SHP77 (cell line): ENCODE data around the gene AGAP3.

Experiments used
- DNase-seq, 2 experiments: peaks; one replicate each; lab custom pipeline; 2025; lab: John Stamatoyannopoulos, UW

The AGAP3 gene

GRCh38 chr7:151109094-151110048 is 23.1 kb downstream of the AGAP3 start:
- no peak for DNase-seq

GRCh38 chr7:151110236-151110940 is 24.1 kb downstream of the AGAP3 start:
- DNase-seq = no peak

GRCh38 chr7:151110941-151111645 is 24.8 kb downstream of the AGAP3 start:
- peak; percentile 32 to 63 for DNase-seq

- no peak for DNase-seq
These were observed 27.3 kb downstream of the AGAP3 start for GRCh38 chr7:151113344-151114150.

GRCh38 chr7:151114151-151115090 is 28.1 kb downstream of the AGAP3 start:
- no peak for DNase-seq

- DNase-seq = no peak
These were observed 29.0 kb downstream of the AGAP3 start for GRCh38 chr7:151115121-151115835.

GRCh38 chr7:151115836-151116418 is 29.7 kb downstream of the AGAP3 start:
- no peak for DNase-seq

GRCh38 chr7:151116603-151117440 is 30.5 kb downstream of the AGAP3 start:
- no peak for DNase-seq

- DNase-seq = no peak
These were observed 31.3 kb downstream of the AGAP3 start for GRCh38 chr7:151117565-151117964.

GRCh38 chr7:151118108-151119054 is 32.1 kb downstream of the AGAP3 start:
- no peak for DNase-seq

- no peak for DNase-seq
These were observed 32.8 kb downstream of the AGAP3 start for GRCh38 chr7:151119055-151119415.

- DNase-seq = no peak
These were observed 33.6 kb downstream of the AGAP3 start for GRCh38 chr7:151119902-151120301.

- no peak for DNase-seq
These were observed 34.6 kb downstream of the AGAP3 start for GRCh38 chr7:151120896-151121295.

- DNase-seq = no peak
These were observed 35.3 kb downstream of the AGAP3 start for GRCh38 chr7:151121380-151122170.

- DNase-seq = no peak
These were observed 36.0 kb downstream of the AGAP3 start for GRCh38 chr7:151122276-151122675.

- DNase-seq = no peak
These were observed 36.5 kb downstream of the AGAP3 start for GRCh38 chr7:151122796-151123157.
